ENCODE measurements around the gene PTPN4.

PTPN4 gene

GRCh38 chr2:119723186-119723585, 36.5 kb upstream of the PTPN4 start:
- TF ChIP-seq, protein P1, sequence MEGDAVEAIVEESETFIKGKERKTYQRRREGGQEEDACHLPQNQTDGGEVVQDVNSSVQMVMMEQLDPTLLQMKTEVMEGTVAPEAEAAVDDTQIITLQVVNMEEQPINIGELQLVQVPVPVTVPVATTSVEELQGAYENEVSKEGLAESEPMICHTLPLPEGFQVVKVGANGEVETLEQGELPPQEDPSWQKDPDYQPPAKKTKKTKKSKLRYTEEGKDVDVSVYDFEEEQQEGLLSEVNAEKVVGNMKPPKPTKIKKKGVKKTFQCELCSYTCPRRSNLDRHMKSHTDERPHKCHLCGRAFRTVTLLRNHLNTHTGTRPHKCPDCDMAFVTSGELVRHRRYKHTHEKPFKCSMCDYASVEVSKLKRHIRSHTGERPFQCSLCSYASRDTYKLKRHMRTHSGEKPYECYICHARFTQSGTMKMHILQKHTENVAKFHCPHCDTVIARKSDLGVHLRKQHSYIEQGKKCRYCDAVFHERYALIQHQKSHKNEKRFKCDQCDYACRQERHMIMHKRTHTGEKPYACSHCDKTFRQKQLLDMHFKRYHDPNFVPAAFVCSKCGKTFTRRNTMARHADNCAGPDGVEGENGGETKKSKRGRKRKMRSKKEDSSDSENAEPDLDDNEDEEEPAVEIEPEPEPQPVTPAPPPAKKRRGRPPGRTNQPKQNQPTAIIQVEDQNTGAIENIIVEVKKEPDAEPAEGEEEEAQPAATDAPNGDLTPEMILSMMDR (IDR thresholded peaks at IDR 0.05; ENCODE audit: insufficient read depth, missing control alignments) = no peak
- FAIRE-seq (no peak), DNase-seq (ENCODE audit: insufficient read length, low spot score) (no peak)

DNA sequence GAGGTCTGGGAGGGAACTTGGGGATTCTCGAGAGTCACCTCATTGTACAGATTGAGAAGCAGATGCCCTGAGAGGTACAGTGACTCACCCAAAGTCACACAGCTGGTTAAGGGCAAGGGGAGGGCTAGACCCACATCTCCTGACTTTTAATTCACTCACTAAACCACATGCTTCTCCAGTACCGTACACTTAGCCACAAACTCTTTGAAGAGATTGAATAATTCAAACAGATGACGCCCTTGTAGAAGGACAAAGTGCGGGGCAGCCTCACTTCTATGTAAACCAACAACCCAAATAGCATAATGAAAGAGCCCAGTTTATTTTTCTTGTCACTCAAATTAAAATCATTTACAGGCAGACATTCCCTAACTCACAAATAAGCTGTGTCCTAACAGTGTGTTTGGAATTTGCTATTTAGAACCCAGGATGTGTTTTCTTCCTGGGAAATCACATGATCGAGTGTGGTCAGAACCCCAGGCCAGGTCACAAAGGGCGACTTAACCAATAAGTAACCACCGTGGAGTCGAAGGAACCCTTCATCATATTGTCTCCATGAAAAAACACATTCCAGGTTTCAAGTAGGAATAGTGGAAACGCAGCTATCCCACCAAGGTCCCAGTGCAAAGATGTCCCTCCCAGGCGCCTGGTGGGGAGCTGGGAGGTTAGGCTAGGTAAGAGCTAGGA, 35.8 kb upstream of the PTPN4 start:
- no peak for DNase-seq (ENCODE audit: insufficient read length, low spot score)
- TF ChIP-seq, protein P1 (IDR thresholded peaks at IDR 0.05; ENCODE audit: insufficient read depth, missing control alignments) = no peak
- no peak for FAIRE-seq

DNA sequence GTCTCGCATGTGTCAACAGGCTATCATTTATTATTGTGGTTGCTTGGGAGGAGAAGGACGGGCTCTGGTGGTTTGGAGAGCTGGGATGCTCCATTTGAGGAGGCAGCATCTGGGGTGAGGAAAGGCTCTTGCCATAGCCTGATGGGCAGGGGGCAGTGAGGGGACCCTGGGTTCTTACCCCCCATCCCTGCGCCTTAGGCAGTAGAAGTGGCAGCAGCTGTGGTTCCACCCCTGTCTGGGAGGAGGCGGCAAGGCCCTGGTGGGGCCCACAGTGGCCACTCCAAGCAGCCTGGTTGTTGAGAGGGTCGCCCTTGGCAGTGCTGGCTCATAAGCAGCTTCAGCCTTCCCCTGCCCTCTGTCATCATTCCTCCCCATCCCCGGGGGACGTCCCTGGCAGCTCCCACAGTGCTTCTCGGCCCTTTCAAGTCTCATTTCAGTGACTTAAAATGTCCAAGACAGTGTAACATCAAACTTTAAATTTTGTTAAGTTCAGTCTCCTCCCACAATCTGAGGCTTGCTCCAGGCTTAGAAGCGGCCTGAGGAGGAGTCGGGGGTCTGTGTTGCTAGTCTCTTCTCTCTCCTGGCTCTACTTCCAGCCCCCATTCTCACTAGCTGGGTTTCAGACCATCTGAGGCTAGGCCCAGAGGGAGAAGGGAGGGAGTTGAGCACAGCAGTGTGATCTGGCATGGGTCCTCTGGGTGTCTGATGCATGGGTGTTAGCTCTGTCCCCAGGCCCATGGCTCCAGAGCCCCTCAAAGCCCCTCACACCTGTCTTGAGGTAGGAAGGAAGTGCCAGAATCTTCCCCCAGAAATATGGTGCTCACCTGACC, 34.9 kb upstream of the PTPN4 start:
- DNase-seq (ENCODE audit: insufficient read length, low spot score) (no peak), FAIRE-seq (no peak)
- TF ChIP-seq, protein P1 (IDR thresholded peaks at IDR 0.05; ENCODE audit: insufficient read depth, missing control alignments) = no peak

DNA sequence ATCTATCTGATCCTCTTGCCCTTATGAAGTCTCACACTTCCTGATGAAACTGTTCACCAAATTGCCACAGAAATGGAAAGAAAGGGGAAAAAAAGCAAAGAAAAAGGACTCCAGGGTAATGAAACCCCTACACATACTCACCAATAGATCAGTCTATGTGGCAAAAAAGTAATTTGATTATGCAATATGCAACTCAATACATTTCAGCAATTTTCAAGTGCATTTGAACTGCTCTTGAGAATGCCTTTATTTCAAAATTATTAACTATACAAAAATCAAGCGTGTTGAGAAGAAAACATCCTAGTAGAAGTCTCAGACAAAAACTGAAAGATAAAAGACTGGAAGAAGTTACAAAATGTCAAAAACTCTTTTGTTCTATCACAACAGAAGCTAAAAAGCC, 32.2 kb upstream of the PTPN4 start:
- FAIRE-seq = no peak

GRCh38 chr2:119728421-119728820, 31.3 kb upstream of the PTPN4 start:
- TF ChIP-seq, protein P1 (IDR thresholded peaks at IDR 0.05; ENCODE audit: insufficient read depth, missing control alignments) = no peak
- FAIRE-seq = no peak
- no peak for DNase-seq (ENCODE audit: insufficient read length, low spot score)

More for the DNA sequence above, 32.2 kb upstream of the PTPN4 start:
- TF ChIP-seq, protein P1 (IDR thresholded peaks at IDR 0.05; ENCODE audit: insufficient read depth, missing control alignments) = no peak
- no peak for DNase-seq (ENCODE audit: insufficient read length, low spot score)

DNA sequence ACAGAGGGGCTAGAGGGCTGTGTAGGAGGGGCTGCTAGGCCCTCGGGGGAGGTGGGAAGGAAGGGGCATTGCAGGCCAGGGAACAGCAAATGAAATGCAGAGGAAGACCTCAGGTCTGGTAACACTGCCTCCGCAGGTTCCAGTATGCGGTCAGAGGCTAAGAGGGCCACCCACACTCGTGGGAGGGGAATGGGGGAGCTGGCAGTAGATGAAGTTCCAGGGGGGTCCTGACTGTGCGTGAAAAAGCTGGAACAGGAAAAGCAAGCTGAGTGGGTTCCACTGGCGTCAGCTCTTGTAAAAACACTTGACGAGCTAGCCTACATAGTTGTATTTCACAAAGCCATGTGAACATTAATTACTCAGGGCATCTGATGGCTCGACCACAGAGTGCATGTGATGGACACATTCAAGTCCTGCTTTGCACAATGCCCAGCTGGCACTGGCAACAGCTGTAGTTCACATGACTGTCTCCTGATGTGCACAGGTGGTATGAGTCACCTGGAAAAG, 29.0 kb upstream of the PTPN4 start:
- DNase-seq (ENCODE audit: insufficient read length, low spot score) (no peak), FAIRE-seq (no peak)
- TF ChIP-seq, protein P1 (IDR thresholded peaks at IDR 0.05; ENCODE audit: insufficient read depth, missing control alignments) = no peak

All from D721Med (cell line).